ENCODE results near the gene CCDC3.
"Not testable (repeated sequence)": the region's sequence is repeated elsewhere in the genome, so short reads cannot be mapped to it uniquely, and the experiment has no call there.

The CCDC3 gene

DNA sequence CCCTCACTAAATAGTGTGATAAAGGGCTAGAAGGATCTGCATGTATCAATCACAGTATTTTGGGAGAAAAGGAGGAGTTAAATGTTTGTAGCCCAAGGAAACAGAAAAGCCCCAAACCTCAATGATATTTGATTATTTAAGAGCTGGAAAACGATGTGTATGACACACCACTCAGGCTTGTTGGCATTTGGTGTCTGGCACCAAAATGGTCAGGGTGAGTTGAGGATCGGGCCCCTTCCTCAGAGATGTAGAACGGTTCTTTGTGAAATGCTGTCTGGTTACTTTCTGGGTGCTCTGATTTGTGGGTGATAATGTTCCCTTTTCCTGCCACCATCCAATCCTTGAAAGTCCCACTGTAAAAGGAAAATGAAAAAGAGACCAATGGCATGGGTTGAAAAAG is 113.7 kb downstream of the CCDC3 start:
- no peak for DNase-seq (ENCODE audit: low read depth in 2 of 2)

DNA sequence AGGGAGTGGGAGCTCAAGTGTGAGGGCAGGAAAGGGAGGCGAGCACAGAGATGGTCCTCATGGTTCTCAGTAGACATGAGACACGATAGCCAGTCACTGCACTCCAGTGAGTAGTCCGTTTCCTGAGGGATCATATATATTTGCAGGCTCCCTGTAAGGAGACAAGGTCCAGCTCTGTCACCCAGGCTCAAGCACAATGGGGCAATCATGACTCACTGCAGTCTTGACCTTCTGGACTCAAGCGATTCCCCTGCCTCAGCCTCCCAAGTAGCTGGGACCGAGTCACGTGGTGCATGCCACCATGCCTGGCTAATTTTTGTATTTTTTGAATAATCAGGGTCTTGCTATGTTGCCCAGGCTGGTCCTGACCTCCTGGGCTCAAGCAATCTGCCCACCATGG is 116.7 kb downstream of the CCDC3 start:
- no peak for DNase-seq (ENCODE audit: low read depth in 2 of 2)

DNA sequence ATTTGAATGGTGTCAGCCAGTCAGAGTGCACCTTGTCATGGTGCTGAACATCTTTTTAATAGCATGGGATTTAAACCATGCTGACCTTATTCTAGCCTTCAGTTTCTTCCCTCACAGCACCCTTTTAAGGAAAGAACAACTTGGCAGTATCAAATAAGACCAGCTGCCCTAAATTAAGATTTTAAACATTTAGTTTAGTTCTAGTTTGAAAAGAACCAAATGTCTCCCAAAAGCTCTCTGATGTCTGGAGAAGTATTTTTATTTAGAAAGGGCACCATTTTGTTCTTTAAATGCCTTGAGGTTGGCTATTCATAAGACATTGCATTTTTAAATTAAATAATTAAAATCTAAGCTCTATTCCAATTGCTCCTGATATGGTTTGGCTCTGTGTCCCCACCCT is 121.1 kb downstream of the CCDC3 start:
- DNase-seq (ENCODE audit: low read depth in 2 of 2): no peak

DNA sequence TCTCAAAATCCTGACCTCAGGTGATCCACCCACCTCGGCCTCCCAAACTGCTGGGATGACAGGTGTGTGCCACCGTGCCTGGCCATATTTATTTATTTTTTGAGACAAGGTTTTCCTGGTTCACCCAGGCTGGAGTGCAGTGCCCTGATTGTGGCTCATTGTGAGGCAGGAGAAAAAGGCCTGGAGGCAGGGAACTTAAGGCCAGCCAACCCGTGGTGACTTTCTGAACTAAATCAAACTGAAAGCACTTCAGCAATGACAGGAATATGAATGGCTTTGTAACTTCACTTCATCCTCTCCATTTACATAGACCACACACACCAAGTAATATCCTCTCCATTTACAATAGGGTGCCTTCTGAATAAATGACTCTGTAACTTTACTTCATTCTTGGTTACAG is 124.4 kb downstream of the CCDC3 start:
- DNase-seq (ENCODE audit: low read depth in 2 of 2): no peak

DNA sequence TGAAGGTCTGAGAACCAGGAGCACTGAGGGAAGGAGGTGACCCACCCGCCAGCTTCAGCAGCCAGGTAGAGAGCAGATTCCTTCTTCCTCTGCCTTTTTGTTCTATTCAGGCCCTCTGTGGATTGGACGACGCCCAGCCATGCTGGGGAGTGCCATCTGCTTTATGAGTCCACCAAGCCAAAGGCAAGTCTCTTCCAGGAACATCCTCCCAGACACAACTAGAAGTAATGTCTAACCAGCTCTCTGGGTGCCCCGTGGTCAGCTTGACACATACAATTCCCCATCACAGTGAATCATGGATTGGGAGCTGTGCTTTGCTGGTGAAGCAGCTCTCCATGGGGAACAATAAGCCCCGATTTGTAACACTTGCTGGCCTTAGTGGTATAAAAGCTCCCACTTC is 125.2 kb downstream of the CCDC3 start:
- no peak for DNase-seq (ENCODE audit: low read depth in 2 of 2)

DNA sequence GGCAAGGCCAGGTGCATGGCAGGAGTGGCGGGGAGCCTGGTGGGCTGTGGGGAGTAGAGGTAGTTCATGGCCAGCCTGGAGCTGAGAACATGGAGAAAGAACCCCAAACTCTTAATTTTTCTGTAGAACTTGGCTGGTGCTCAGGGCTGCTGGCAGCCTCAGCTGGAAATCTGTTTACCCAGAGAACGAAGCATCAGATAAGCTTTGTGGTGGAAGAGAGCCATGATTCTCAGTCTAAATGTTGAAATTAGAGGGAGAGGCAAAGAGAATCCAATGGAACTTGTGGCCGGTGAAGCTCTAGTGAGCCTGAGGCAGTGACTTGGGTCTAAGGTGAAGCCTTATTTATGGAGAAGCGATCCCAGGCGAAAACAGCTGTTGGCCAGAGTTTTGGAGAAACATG is 126.4 kb downstream of the CCDC3 start:
- DNase-seq (ENCODE audit: low read depth in 2 of 2): no peak

DNA sequence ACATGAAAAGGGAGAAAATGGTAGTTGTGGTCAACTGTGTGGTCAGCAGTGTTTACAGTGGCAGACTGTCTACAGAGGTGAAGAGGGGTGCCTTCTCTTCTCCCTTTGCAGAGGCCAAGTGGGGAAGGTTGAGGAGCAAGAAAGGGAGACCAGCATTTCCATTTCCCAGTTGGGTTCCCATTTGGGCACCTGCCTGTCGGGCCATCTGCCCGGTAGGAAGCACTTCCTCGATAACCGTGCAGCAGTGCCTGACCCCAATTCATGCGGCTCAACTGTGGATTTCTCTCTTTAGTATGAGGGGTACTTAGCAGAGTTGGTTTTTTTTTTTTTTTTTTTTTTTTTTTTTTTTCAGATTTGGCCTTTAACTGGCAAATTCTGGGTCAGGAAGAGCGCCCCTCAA is 127.0 kb downstream of the CCDC3 start:
- DNase-seq (ENCODE audit: low read depth in 2 of 2): no peak

DNA sequence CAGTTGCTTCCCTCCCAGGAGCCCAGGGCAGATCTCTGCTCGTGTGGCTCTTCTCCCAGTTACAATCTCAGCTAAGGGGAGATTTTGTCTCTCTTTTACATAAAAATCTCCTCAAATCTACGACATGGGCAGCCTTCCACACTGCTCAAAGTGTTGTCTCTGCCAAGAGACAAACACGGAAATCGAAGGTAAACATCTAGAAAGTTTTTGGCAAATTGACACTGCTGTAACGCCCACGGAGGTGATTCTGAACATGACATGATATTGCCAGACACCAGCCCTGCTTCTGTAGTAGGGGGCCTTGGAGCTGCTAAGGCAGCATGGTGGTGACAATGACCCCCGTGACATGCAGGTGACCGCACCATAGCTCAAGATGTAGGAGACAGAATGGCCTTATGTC is 128.3 kb downstream of the CCDC3 start:
- no peak for DNase-seq (ENCODE audit: low read depth in 2 of 2)

DNA sequence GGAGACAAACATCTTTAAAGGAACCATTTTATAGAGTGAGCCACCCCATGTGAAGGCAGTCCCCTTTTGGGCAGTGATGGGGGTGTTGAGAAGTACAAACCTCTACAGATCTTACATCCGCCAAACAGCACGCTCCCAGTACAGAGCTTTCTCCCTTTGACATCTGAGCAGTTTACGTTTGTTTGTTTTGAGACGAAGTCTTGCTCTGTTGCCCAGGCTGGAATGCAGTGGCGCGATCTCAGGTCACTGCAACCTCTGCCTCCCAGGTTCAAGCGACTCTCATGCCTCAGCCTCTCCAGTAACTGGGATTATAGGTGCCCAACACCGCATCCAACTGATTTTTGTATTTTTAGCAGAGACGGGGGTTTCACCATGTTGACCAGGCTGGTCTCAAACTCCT is 128.9 kb downstream of the CCDC3 start:
- no peak for DNase-seq (ENCODE audit: low read depth in 2 of 2)

DNA sequence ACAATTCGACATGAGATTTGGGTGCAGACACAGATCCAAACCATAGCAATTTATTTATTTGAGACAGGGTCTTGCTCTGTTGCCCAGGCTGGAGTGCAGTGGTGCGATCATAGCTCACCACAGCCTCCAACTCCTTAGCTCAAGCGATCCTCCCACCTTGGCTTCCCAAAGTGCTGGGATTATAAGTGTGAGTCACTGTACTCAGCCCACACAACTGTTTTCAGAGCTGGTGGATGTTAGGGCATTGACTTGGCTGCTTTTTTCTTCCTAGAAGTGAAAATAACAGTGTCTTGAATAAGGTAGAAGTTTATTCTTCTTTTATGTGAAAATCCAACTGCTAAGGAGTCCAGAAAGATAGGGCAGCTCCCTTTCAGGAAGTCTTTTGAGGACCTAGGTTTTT is 132.1 kb downstream of the CCDC3 start:
- no peak for DNase-seq (ENCODE audit: low read depth in 2 of 2)

DNA sequence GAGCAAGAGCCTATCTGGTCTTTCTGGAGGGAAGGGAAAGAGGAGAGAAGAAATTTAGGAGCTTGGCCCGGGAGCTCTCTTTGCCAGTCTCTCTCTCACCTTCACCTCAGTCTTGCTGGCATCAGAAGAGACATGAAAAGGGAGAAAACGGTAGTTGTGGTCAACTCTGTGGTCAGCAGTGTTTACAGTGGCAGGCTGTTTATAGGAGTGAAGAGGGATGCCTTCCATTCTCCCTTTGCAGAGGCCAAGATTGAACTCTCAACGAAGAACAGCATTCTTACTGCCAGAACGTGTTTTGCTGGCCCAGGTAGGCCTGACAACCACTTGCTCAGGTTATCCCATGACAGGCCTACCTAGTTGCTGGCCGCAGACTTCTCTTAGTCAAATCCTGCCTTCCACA is 133.3 kb downstream of the CCDC3 start:
- DNase-seq (ENCODE audit: low read depth in 2 of 2): no peak

DNA sequence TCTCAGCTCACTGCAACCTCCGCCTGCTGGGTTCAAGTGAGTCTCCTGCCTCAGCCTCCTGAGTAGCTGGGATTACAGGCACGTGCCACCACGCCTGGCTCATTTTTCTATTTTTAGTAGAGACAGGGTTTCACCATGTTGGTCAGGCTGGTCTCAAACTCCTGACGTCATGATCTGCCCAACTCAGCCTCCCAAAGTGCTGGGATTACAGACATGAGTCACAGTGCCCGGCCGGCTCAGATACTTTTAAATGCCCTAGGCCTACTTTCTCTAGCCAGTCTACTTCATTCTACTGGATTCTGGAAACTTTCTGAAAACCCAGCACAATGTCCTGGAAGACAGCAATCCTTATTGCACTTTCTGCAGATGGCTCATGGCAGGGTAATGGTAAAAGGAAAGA is 136.0 kb downstream of the CCDC3 start:
- not testable (repeated sequence) for DNase-seq (ENCODE audit: low read depth in 2 of 2)

DNA sequence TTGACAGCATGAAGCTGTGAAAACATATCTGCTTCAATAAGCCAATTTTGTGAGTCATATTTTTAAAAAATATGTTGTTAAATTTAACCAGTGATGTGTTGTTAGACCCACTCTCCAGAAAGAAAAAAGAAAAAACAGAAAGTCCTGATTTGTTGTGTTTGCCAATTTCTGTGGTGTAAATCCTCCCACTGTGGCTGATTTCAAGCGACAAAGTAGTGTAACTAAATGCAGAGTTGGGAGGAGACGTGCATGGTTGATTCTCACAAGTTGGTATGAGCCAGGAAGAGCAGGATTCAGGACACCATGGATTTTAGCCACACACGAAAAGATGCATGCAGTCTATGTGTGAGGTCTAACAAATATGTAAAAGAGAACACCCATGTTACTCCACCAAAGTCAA is 139.1 kb downstream of the CCDC3 start:
- no peak for DNase-seq (ENCODE audit: low read depth in 2 of 2)

DNA sequence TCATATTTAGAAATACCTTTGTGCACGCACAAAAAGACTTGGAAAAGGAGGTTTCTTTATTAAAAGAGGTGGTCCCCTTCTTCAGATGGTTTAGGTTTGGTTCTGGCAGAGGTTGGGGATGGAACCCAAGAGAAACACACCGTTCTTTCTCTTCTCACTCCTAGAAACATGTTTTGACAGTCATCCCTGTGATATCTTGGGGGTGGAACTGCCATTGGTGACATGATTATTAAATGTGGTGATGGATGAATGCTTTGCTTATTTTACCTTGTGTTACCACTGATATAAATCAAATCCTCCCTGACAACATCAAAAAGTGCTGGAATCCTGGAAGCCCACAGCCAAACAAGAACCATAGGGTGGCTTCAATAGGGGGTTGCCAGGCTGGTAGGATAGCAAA is 146.5 kb downstream of the CCDC3 start:
- DNase-seq (ENCODE audit: low read depth in 2 of 2): no peak

DNA sequence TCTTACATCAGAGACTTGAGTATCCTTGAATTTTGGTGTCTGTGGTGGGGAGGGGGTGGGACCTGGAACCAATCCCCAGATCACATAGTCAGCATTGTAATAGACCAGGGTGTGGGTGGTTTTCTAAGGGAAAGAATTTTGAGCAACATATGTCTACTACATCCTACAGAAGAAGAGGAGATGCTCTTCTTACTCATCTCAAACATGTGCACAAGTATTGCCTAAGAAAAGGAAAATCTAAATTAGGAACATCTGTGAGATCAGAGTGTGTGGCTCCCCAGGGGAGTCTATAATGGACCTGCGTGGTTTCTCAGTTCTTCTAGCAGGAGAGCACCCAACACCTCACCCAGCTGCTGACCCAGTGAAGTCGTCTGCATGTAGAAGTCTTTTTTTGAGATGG is 148.8 kb downstream of the CCDC3 start:
- DNase-seq (ENCODE audit: low read depth in 2 of 2): no peak

DNA sequence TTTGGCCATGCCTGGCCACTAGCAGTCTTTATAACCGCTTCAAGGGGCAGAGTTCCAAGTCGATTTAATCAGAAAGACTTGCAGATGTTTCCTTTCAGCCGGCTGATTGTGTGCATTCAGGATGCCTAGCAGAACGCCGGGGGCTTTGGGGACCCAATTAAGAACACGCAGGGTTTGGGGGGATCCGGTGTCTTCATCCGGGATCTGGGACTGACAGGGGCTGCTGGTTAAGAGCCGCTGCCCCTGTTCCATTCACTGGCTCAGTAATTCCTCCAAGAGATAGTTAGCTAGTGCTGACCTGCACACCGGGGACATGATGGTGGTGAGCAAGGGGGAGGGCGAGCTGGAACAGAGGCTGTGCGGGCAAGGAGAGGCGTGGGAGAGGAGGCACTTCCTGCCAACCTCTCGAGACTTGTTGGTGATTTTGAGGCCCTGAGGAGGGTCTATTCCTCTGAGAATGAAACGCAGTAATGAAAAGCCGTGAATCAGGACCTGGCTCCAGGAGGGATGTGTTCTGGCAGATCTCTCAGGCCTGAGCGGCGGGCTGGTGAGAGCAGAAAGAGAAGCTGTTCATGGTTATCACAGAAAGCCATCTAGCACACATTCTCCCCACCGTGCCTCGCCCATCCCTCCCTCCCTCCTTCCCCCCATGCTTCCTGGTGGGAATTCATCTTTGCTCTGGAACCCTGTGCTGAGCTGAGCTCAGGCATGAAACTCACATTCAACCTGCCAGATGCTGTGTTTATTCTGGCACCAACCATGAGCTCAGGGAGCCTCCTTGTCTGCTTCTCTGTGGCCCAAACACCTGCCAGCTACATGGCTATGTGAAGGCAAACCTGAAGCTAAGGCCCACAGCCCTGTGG is 152.0 kb downstream of the CCDC3 start:
- no peak for DNase-seq (ENCODE audit: low read depth in 2 of 2)

DNA sequence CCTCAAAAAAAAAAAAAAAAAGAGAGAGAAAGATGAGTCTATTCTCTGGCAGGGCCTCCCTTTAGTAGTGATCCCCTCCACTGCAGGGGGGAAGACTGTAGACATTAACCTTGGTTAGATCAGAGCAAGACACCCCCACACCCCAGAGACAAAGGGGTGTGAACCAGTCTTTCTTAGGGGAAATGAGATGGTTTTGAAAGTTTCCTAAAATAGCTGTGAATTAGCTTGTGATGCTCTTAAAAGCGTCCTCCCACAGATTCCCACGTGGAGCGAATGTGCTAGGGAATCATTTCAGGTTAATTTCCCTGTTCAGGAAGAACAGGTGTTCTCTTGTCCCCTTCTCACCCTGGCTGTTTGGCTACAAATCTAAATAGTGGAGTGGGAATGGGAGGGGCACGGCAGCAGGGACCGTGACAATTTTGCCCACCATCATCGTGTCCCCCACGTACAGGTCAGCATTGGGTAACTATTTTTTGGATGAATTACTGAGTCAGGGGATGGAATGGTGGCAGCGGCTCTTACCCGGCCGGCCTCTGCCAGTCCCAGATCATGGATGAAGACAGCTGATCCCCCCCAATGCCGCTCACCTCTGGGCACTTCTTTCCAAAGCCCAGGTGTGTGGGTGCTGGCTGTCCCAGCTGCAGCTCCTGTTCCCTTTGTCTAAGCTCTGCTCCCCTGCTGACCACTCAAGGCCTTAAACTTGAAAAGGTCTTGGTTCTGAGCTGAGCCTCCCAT is 152.9 kb downstream of the CCDC3 start:
- no peak for DNase-seq (ENCODE audit: low read depth in 2 of 2)

DNA sequence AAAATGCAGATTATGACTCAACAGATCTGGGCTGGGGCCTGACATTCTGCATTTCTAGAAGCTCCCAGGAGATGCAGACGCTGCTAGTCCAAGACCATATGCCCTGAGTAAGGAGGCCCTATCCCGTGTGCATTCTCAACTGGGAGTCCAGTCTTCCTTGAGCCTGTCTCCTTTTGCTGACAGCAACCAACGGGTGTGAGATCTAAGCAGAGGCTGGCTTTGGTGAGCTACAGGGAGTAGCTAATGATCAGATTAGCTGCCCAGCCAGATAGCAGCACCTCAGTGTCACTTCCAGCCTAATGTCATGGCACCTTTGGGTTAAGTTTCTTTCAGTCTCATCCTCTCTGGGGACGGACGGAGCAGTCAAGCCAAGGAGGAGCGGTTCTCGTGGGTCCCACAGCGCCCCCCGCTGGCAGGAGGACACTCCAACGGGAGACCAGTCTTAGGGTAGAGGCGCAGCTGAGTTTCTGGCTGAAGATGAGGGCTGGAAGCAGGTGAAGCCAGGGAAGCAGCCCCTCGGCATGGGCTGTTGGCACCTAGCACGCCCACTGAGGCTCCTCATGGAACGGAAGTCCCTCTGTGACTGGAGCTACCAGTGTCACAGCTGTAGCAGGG is 154.0 kb downstream of the CCDC3 start:
- DNase-seq (ENCODE audit: low read depth in 2 of 2): peak; percentile 18 to 40

DNA sequence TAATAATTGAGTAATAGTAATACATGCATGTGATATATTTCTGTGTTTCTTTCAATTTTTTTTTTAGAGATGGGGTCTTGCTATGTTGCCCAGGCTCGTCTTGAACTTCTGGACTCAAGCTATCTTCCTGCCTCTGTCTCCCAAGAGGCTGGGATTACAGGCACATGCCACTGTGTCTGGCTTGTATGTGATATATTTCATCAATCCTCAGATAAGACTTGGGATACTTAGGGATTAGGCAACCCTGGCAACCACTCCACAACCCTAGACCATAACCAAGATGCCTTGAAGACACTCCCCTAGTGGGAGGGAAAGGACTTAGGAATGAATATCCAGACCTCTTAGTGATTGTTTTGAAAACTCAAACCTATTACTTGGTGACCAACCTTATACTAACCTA is 154.8 kb downstream of the CCDC3 start:
- DNase-seq (ENCODE audit: low read depth in 2 of 2): no peak

All from stimulated activated CD8-positive, alpha-beta memory T cell treated with anti-CD3 and anti-CD28 coated beads, Interleukin-2, amount 100 ng/mL, for 48 hours (primary cell).